IMR-90 (cell line): ENCODE measurements around the gene GIT2. TPM values are rescaled to one million over a fixed set of nuclear protein-coding genes. Genes with fewer than 3 reads are reported as not detected.

Source experiments
- ATAC-seq: fragments of 200-7000 bp; cut with Tn5 transposase; 2 replicates; pipeline ENCODE4 v1.9.1; 2020; ENCODE audit warnings: low read depth, mild to moderate bottlenecking, moderate library complexity
- BruUV-seq: library from RNA; stranded (reverse); fragments of 400-500 nt; replicated peaks from 2 replicates; lab custom pipeline; 2021; lab: Mats Ljungman, UMichigan
- CTCF ChIA-PET: fragments of 300-600 bp; formaldehyde crosslinking; extraction: SDS; loops from one replicate; lab custom pipeline; 2021; ENCODE audit warnings: antibody characterized with exemption; lab: Yijun Ruan, JAX
- POLR2A ChIA-PET: fragments of 300-600 bp; sonication (Branson Sonifier 250); formaldehyde crosslinking; loops from one replicate; lab custom pipeline; 2022; ENCODE audit warnings: antibody characterized with exemption; ENCODE audit not compliant: unreplicated experiment; lab: Charles Lee
- DNase-seq: peaks from one replicate; pipeline ENCODE4 v3.0.0; 2013
- H2AFZ ChIP-seq: replicated peaks from 2 replicates; pipeline ENCODE3; 2013; ENCODE audit warnings: low read length, mild to moderate bottlenecking; ENCODE audit not compliant: poor library complexity
- H2AK5ac ChIP-seq: 2 replicates; pipeline ENCODE4 v1.6.1; 2013; ENCODE audit warnings: low read depth, low read length, inconsistent platforms
- H2AK9ac ChIP-seq: replicated peaks from 2 replicates; pipeline ENCODE3; 2013; ENCODE audit warnings: mild to moderate bottlenecking, low read depth, low read length, moderate library complexity; ENCODE audit not compliant: poor library complexity
- H2BK120ac ChIP-seq: 2 replicates; pipeline ENCODE4 v1.6.1; 2013; ENCODE audit warnings: low read depth, low read length, inconsistent platforms
- H2BK15ac ChIP-seq: 3 replicates; pipeline ENCODE4 v1.6.1; 2013; ENCODE audit warnings: low read depth, low read length, inconsistent platforms
- H2BK20ac ChIP-seq: 2 replicates; pipeline ENCODE4 v1.6.1; 2013; ENCODE audit warnings: low read depth, mild to moderate bottlenecking, inconsistent platforms, low read length, moderate library complexity
- H2BK5ac ChIP-seq: 2 replicates; pipeline ENCODE4 v1.6.1; 2013; ENCODE audit warnings: mild to moderate bottlenecking, low read depth, low read length, inconsistent platforms; ENCODE audit not compliant: poor library complexity, severe bottlenecking
- H3K14ac ChIP-seq: replicated peaks from 2 replicates; pipeline ENCODE4 v1.6.1; 2013; ENCODE audit warnings: low read depth, low read length, inconsistent platforms
- H3K18ac ChIP-seq: 2 replicates; pipeline ENCODE4 v1.6.1; 2013; ENCODE audit warnings: low read depth, low read length, control low read depth
- H3K23ac ChIP-seq: 2 replicates; pipeline ENCODE4 v1.6.1; 2013; ENCODE audit warnings: low read depth, low read length, inconsistent platforms
- H3K27ac ChIP-seq: 2 replicates; pipeline ENCODE4 v1.5.1; 2013; ENCODE audit warnings: mild to moderate bottlenecking, control low read depth, low read length; ENCODE audit not compliant: insufficient read depth
- H3K27me3 ChIP-seq: 2 replicates; pipeline ENCODE4 v1.6.1; 2013; ENCODE audit warnings: low read length; ENCODE audit not compliant: control insufficient read depth, insufficient read depth
- H3K36me3 ChIP-seq: 2 replicates; pipeline ENCODE4 v1.6.1; 2013; ENCODE audit warnings: low read length, mixed read lengths; ENCODE audit not compliant: control insufficient read depth, insufficient read depth
- H3K4ac ChIP-seq: 2 replicates; pipeline ENCODE4 v1.6.1; 2013; ENCODE audit warnings: low read depth, low read length, inconsistent platforms
- H3K4me1 ChIP-seq: 2 replicates; pipeline ENCODE4 v1.6.1; 2013; ENCODE audit warnings: low read length, mixed read lengths; ENCODE audit not compliant: control insufficient read depth, insufficient read depth
- H3K4me2 ChIP-seq: 2 replicates; pipeline ENCODE4 v1.6.1; 2013; ENCODE audit warnings: low read depth, mild to moderate bottlenecking, control low read depth, low read length, moderate library complexity
- H3K4me3 ChIP-seq: 2 replicates; pipeline ENCODE4 v1.5.1; 2013; ENCODE audit warnings: low read depth, mild to moderate bottlenecking, control low read depth, low read length, moderate library complexity; ENCODE audit not compliant: insufficient read depth
- H3K56ac ChIP-seq: 2 replicates; pipeline ENCODE4 v1.6.1; 2013; ENCODE audit warnings: low read length, inconsistent platforms; ENCODE audit not compliant: insufficient read depth; ENCODE audit errors: extremely low read depth
- H3K79me1 ChIP-seq, 2 experiments: 2 replicates each; pipeline ENCODE4 v1.6.1; 2013; ENCODE audit warnings: low read length in 2 of 2, inconsistent platforms in 1 of 2, low read depth in 1 of 2
- H3K9ac ChIP-seq: 2 replicates; pipeline ENCODE4 v1.6.1; 2013; ENCODE audit warnings: low read depth, low read length, control low read depth
- H3K9me1 ChIP-seq: 2 replicates; pipeline ENCODE4 v1.6.1; 2013; ENCODE audit warnings: low read length, inconsistent platforms; ENCODE audit not compliant: insufficient read depth
- H3K9me3 ChIP-seq: 2 replicates; pipeline ENCODE4 v1.6.1; 2013; ENCODE audit warnings: low read length; ENCODE audit not compliant: control insufficient read depth, insufficient read depth
- H4K20me1 ChIP-seq: 2 replicates; pipeline ENCODE4 v1.6.1; 2013; ENCODE audit warnings: low read length, inconsistent platforms; ENCODE audit not compliant: insufficient read depth
- H4K5ac ChIP-seq: 2 replicates; pipeline ENCODE4 v1.6.1; 2013; ENCODE audit warnings: mild to moderate bottlenecking, low read depth, low read length, control low read depth
- H4K8ac ChIP-seq, 2 experiments: 2 replicates each; pipeline ENCODE4 v1.6.1; 2013; ENCODE audit warnings: low read depth in 2 of 2, low read length in 2 of 2, control low read depth in 1 of 2, inconsistent platforms in 1 of 2
- H4K91ac ChIP-seq: 2 replicates; pipeline ENCODE4 v1.6.1; 2013; ENCODE audit warnings: low read depth, low read length, inconsistent platforms; ENCODE audit not compliant: insufficient read depth
- BHLHE40 ChIP-seq: fragments of 150-350 bp; IDR thresholded peaks from 2 replicates; pipeline ENCODE4 v1.6.1; 2016; ENCODE audit warnings: mild to moderate bottlenecking, low read depth, low read length
- CEBPB ChIP-seq: IDR thresholded peaks from 2 replicates; pipeline ENCODE4 v1.6.1; 2012; ENCODE audit warnings: low read depth, low read length, improper control_type of control experiment
- CHD1 ChIP-seq: IDR thresholded peaks from 2 replicates; pipeline ENCODE4 v1.6.1; 2012; ENCODE audit warnings: low read depth, low read length, improper control_type of control experiment
- FOS ChIP-seq: fragments of 150-350 bp; IDR thresholded peaks from 2 replicates; pipeline ENCODE4 v1.6.1; 2016; ENCODE audit warnings: low read depth, low read length
- MAZ ChIP-seq: IDR thresholded peaks from 2 replicates; pipeline ENCODE4 v1.6.1; 2012; ENCODE audit warnings: low read depth, mild to moderate bottlenecking, low read length, improper control_type of control experiment, moderate library complexity, borderline replicate concordance
- MXI1 ChIP-seq: IDR thresholded peaks from 2 replicates; pipeline ENCODE4 v1.6.1; 2012; ENCODE audit warnings: low read depth, mild to moderate bottlenecking, low read length, moderate library complexity, borderline replicate concordance
- NFE2L2 ChIP-seq: fragments of 150-350 bp; IDR thresholded peaks from 2 replicates; pipeline ENCODE4 v1.6.1; 2016; ENCODE audit warnings: low read depth, mild to moderate bottlenecking, low read length
- POLR2A ChIP-seq: IDR thresholded peaks from 2 replicates; pipeline ENCODE4 v1.6.1; 2012; ENCODE audit warnings: mild to moderate bottlenecking, low read depth, low read length
- RCOR1 ChIP-seq: IDR thresholded peaks from 2 replicates; pipeline ENCODE4 v1.6.1; 2012; ENCODE audit warnings: mild to moderate bottlenecking, low read length, improper control_type of control experiment; ENCODE audit not compliant: insufficient replicate concordance
- RFX5 ChIP-seq: IDR thresholded peaks from 2 replicates; pipeline ENCODE4 v1.8.0; 2012; ENCODE audit warnings: low read depth, mild to moderate bottlenecking, low read length, moderate library complexity
- WGBS, 2 experiments: methylation state at CpG; one replicate each; pipeline versions ENCODE4 v1.1.5 to v1.1.7; 2013; ENCODE audit warnings: missing lambda C conversion rate in 2 of 2; ENCODE audit not compliant: insufficient read length in 1 of 2; ENCODE audit errors: extremely low coverage in 2 of 2; 5-methylcytosine and 5-hydroxymethylcytosine counted together
- dilution Hi-C: fragments of 300-500 bp; cut with HindIII; formaldehyde crosslinking; loops from one replicate; pipeline ENCODE4 v1.14.3; 2018; ENCODE audit warnings: low sequenced_read_pairs; ENCODE audit not compliant: unreplicated experiment
- in situ Hi-C: fragments of 300-500 bp; cut with MboI; formaldehyde crosslinking; loops from 3 replicates; pipeline ENCODE4 v1.14.3; 2019; ENCODE audit warnings: low sequenced_read_pairs, inconsistent platforms, mixed read lengths
- intact Hi-C: fragments of 100-400 bp; cut with micrococcal nuclease; formaldehyde crosslinking; loops from 2 replicates; pipeline ENCODE4 v1.10.0; 2022
- polyA plus RNA-seq, 3 experiments: library from polyadenylated mRNA; depleted of rRNA; stranded (reverse); fragments of >200 nt; gene quantifications; 2 replicates each; pipeline ENCODE4 v1.2.3, GENCODE V29; 2012; ENCODE audit warnings: low replicate concordance in 1 of 3
- total RNA-seq: library from RNA; depleted of rRNA; stranded (reverse); fragments of >200 nt; gene quantifications from 2 replicates; pipeline ENCODE4 v1.2.3, GENCODE V29; 2012
- TF ChIP-seq, protein P1 (sequence below): fragments of 150-350 bp; IDR thresholded peaks from 2 replicates; pipeline ENCODE4 v1.6.1; 2017; ENCODE audit warnings: mild to moderate bottlenecking, antibody characterized with exemption, low read length, low read depth
- TF ChIP-seq, protein P2 (sequence below): conservative IDR thresholded peaks from 2 replicates; pipeline ENCODE4 v1.5.1; 2012; ENCODE audit warnings: mild to moderate bottlenecking, low read depth, low read length, improper control_type of control experiment
- TF ChIP-seq, protein P3 (sequence below): fragments of 150-350 bp; IDR thresholded peaks from 2 replicates; pipeline ENCODE4 v1.6.1; 2016; ENCODE audit warnings: low read depth, mild to moderate bottlenecking, low read length, moderate library complexity, borderline replicate concordance

The GIT2 gene
- total and polyA plus RNA-seq, 2 of the 4 experiments (the other 2 are of a cell fraction): 48.0 to 71.9 TPM

DNA sequence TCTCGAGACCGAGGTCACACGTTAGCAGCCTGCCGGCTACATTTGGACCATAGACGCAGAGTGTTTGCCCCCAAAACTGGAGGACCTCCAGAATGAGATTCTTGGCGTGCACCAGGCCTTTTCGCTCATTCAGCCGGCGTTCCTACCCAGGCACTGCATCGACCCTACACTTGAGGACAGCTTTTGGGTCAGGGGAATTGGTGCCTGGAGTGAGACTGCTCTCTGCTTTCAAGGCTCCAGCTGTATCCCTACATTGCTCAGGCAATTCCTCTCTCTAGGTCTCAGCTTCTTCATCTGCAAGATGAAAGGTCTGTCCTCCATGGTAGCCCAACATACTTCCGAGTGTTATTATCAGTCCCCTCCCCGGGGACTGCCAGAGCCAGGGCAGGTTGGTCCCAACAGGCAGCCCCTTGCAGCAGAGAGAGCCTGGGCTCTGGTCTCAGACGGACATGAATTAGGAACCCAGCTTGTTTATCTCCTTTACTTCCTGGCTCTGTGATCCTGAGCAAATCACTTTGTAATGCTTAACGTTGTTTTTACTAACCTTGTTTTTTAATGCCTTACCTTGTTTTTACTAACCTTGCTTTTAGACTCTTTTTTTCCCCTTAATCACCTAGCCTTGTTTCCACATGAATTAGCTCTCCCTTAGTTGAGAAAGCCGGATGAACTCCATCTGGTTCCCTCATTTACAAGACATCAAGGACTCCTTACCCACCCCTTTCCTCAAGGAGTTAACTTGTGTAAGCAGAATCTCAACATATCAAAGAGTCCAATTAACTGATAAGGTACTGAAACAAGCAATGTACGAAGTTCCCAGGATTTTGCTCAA is 95.2 kb downstream of the GIT2 start:
- H2AK9ac ChIP-seq: peak overlapping the region; percentile 96
- peaks cover 3% of the 10 kb centered on the region; the same call in 1 of the 2 replicates for H3K9me1 ChIP-seq
- H2BK20ac ChIP-seq: no peak overlapping the region
- no TSS peak for BruUV-seq
- peak overlapping the region; percentile 72 for H3K56ac ChIP-seq
- peak overlapping the region; percentile 82 for H3K4ac ChIP-seq
- peak overlapping the region; percentile 3 for H2BK5ac ChIP-seq
- in situ Hi-C loops (no loop called here), intact Hi-C loops (loop anchor here (1.0 kb wide), 1 partner anchor 48 kb away; no protein-coding TSS in a partner anchor), dilution Hi-C loops (no loop called here)
- H3K18ac ChIP-seq: no peak overlapping the region
- peaks cover 23% of the 10 kb centered on the region for H3K36me3 ChIP-seq
- CTCF ChIA-PET: interaction anchor here (1.1 kb wide), 1 partner anchor 48 kb away, joined by 4 read pairs; no protein-coding TSS in a partner anchor
- peak overlapping the region; percentile 97 for H2AFZ ChIP-seq
- peak overlapping the region; percentile 88 for H3K14ac ChIP-seq
- H2AK5ac ChIP-seq: peak overlapping the region; percentile 71
- no peaks in the 10 kb centered on the region for H3K9me3 ChIP-seq
- H3K4me1 ChIP-seq: peaks cover 3% of the 10 kb centered on the region; the same call in 1 of the 2 replicates
- DNase-seq (no peak), ATAC-seq (peak; percentile 22)
- H2BK120ac ChIP-seq: peak overlapping the region; percentile 2; the same call in 1 of the 2 replicates
- no peaks in the 10 kb centered on the region for H3K27me3 ChIP-seq
- H3K4me3 ChIP-seq: peak overlapping the region; percentile 64
- peak overlapping the region; percentile 90 for H3K23ac ChIP-seq
- no peak overlapping the region; the same call in 2 of the 3 replicates for H2BK15ac ChIP-seq
- H3K4me2 ChIP-seq: peak overlapping the region; percentile 84
- H4K20me1 ChIP-seq: no peaks in the 10 kb centered on the region
- WGBS, 2 experiments: 1% methylated on average over 13 of the region's 16 CpGs; no CpG with 5 or more reads in 1 of the 2 experiments
- peak overlapping the region; percentile 79 for H3K27ac ChIP-seq
- H4K5ac ChIP-seq: 0 out of 2 replicates have a peak overlapping the region, but pooled peaks have one; percentile 23
- peak overlapping the region; percentile 91 for H3K9ac ChIP-seq
- POLR2A ChIA-PET: interaction anchor here (0.7 kb wide), 1 partner anchor 36 kb away, joined by 3 read pairs; no protein-coding TSS in a partner anchor
- peak overlapping the region; percentile 53 for H4K91ac ChIP-seq
- peaks cover 17 to 48% of the 10 kb centered on the region in 2 experiments for H3K79me1 ChIP-seq
- H4K8ac ChIP-seq: peak overlapping the region; percentile 80 to 88
- TF ChIP-seq, protein P1, sequence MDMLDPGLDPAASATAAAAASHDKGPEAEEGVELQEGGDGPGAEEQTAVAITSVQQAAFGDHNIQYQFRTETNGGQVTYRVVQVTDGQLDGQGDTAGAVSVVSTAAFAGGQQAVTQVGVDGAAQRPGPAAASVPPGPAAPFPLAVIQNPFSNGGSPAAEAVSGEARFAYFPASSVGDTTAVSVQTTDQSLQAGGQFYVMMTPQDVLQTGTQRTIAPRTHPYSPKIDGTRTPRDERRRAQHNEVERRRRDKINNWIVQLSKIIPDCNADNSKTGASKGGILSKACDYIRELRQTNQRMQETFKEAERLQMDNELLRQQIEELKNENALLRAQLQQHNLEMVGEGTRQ: no peak
- TF ChIP-seq, protein P2, sequence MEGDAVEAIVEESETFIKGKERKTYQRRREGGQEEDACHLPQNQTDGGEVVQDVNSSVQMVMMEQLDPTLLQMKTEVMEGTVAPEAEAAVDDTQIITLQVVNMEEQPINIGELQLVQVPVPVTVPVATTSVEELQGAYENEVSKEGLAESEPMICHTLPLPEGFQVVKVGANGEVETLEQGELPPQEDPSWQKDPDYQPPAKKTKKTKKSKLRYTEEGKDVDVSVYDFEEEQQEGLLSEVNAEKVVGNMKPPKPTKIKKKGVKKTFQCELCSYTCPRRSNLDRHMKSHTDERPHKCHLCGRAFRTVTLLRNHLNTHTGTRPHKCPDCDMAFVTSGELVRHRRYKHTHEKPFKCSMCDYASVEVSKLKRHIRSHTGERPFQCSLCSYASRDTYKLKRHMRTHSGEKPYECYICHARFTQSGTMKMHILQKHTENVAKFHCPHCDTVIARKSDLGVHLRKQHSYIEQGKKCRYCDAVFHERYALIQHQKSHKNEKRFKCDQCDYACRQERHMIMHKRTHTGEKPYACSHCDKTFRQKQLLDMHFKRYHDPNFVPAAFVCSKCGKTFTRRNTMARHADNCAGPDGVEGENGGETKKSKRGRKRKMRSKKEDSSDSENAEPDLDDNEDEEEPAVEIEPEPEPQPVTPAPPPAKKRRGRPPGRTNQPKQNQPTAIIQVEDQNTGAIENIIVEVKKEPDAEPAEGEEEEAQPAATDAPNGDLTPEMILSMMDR: no peak
- TF ChIP-seq RCOR1 (no peak), CHD1 (no peak), BHLHE40 (no peak; the same call in 1 of the 2 replicates), FOS (no peak), POLR2A (no peak), MXI1 (no peak), MAZ (no peak), RFX5 (no peak), NFE2L2 (no peak), CEBPB (no peak)
- TF ChIP-seq, protein P3, sequence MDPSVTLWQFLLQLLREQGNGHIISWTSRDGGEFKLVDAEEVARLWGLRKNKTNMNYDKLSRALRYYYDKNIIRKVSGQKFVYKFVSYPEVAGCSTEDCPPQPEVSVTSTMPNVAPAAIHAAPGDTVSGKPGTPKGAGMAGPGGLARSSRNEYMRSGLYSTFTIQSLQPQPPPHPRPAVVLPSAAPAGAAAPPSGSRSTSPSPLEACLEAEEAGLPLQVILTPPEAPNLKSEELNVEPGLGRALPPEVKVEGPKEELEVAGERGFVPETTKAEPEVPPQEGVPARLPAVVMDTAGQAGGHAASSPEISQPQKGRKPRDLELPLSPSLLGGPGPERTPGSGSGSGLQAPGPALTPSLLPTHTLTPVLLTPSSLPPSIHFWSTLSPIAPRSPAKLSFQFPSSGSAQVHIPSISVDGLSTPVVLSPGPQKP: no peak
